ENCODE measurements around the gene CATSPERE.
"Not testable (repeated sequence)": the region's sequence is repeated elsewhere in the genome, so short reads cannot be mapped to it uniquely, and the experiment has no call there.

Gene CATSPERE

DNA sequence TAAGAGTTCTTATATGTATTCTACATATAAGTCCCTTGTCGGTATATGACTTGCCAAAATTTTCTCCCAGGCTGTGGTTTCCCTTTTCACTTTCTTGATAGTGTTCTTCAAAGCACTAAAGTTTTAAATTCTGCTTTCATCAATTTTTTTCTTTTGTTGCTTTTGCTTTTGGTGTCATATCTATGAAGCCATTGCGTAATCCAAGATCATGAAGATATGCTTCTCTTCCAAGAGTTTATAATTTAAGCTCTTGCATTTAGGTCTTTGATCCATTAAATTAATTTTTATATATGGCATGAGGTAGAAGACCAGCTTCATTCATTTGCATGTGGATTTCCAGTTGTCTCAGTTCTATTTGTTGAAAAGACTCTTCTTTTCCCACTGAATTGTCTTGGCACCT lies 214.1 kb downstream of the CATSPERE start:
- FAIRE-seq (no peak), DNase-seq (ENCODE audit: insufficient read length, low spot score) (no peak)
- TF ChIP-seq, protein P1, sequence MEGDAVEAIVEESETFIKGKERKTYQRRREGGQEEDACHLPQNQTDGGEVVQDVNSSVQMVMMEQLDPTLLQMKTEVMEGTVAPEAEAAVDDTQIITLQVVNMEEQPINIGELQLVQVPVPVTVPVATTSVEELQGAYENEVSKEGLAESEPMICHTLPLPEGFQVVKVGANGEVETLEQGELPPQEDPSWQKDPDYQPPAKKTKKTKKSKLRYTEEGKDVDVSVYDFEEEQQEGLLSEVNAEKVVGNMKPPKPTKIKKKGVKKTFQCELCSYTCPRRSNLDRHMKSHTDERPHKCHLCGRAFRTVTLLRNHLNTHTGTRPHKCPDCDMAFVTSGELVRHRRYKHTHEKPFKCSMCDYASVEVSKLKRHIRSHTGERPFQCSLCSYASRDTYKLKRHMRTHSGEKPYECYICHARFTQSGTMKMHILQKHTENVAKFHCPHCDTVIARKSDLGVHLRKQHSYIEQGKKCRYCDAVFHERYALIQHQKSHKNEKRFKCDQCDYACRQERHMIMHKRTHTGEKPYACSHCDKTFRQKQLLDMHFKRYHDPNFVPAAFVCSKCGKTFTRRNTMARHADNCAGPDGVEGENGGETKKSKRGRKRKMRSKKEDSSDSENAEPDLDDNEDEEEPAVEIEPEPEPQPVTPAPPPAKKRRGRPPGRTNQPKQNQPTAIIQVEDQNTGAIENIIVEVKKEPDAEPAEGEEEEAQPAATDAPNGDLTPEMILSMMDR (IDR thresholded peaks at IDR 0.05; ENCODE audit: insufficient read depth, missing control alignments) = no peak

- TF ChIP-seq, protein P1 (IDR thresholded peaks at IDR 0.05; ENCODE audit: insufficient read depth, missing control alignments) = no peak
- no peak for DNase-seq (ENCODE audit: insufficient read length, low spot score)
- no peak for FAIRE-seq
Observed at GRCh38 chr1:244678697-244679096, 217.6 kb downstream of the CATSPERE start.

DNA sequence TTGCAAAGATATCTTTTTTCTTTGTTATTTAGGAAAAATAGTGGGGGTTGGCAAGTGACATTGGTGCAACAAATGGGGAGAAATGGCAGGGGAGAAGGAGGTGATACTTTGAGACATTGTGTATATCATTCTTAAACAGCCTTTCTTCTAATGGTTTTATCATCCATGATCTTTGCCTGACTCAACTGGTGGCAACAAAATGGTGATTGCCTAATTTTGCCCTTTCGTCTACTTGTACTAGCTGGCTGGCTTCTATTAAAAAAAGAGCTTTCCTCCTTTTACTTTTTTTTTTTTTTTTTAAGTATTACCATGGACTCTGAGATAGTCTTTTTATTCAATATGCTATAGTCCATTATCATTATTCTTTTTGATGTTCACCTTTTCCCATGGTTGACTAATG lies 219.6 kb downstream of the CATSPERE start:
- TF ChIP-seq, protein P1 (IDR thresholded peaks at IDR 0.05; ENCODE audit: insufficient read depth, missing control alignments) = no peak
- no peak for DNase-seq (ENCODE audit: insufficient read length, low spot score)
- FAIRE-seq = no peak

GRCh38 chr1:244682087-244682486 lies 221.0 kb downstream of the CATSPERE start:
- not testable (repeated sequence) for FAIRE-seq; DNase-seq (ENCODE audit: insufficient read length, low spot score)

All from D721Med (cell line).